OCI-LY1 (cell line): ENCODE measurements around the gene NECAB2.

Experiments
- H2AFZ ChIP-seq: fragments of 200-600 bp; sonication (generic), shearing (Covaris generic); 2 replicates; pipeline ENCODE4 v1.6.0; 2014; ENCODE audit warnings: antibody characterized with exemption, mild to moderate bottlenecking, low read length
- H3F3A ChIP-seq: fragments of 200-600 bp; sonication (generic), shearing (Covaris generic); 2 replicates; pipeline ENCODE4 v1.6.0; 2014; ENCODE audit warnings: mild to moderate bottlenecking, antibody characterized with exemption, low read length, moderate library complexity; ENCODE audit not compliant: insufficient read depth
- H3K27ac ChIP-seq: fragments of 200-600 bp; sonication (generic); 2 replicates; pipeline ENCODE4 v1.5.1; 2014; ENCODE audit warnings: low read length, mixed run types, mild to moderate bottlenecking, low read depth; ENCODE audit not compliant: poor library complexity, severe bottlenecking
- H3K27me3 ChIP-seq: fragments of 200-600 bp; sonication (generic); 2 replicates; pipeline ENCODE4 v1.6.0; 2014; ENCODE audit warnings: antibody characterized with exemption, mild to moderate bottlenecking, low read length, moderate library complexity; ENCODE audit not compliant: insufficient read depth
- H3K36me3 ChIP-seq: fragments of 200-600 bp; sonication (generic); 2 replicates; pipeline ENCODE4 v1.6.1; 2014; ENCODE audit warnings: mild to moderate bottlenecking, antibody characterized with exemption, low read length, moderate library complexity, mixed read lengths; ENCODE audit not compliant: insufficient read depth
- H3K4me1 ChIP-seq: fragments of 200-600 bp; sonication (generic); 2 replicates; pipeline ENCODE4 v1.5.1; 2014; ENCODE audit warnings: mild to moderate bottlenecking, low read length, moderate library complexity; ENCODE audit not compliant: insufficient read depth, severe bottlenecking
- H3K4me2 ChIP-seq: fragments of 200-600 bp; sonication (generic), shearing (Covaris generic); 2 replicates; pipeline ENCODE4 v1.6.1; 2014; ENCODE audit warnings: low read length
- H3K4me3 ChIP-seq: fragments of 200-600 bp; sonication (generic); 2 replicates; pipeline ENCODE4 v1.5.1; 2014; ENCODE audit warnings: low read length, low read depth, mild to moderate bottlenecking, mixed read lengths; ENCODE audit not compliant: poor library complexity, severe bottlenecking
- H3K79me2 ChIP-seq: fragments of 200-600 bp; shearing (Covaris generic); 2 replicates; pipeline ENCODE4 v1.6.1; 2016; ENCODE audit warnings: mixed run types, low read length, mixed read lengths; ENCODE audit not compliant: insufficient read depth
- H3K9ac ChIP-seq: fragments of 200-600 bp; sonication (generic), shearing (Covaris generic); 2 replicates; pipeline ENCODE4 v1.6.1; 2014; ENCODE audit warnings: mild to moderate bottlenecking, low read length, mixed read lengths
- H3K9me2 ChIP-seq: fragments of 200-600 bp; sonication (generic), shearing (Covaris generic); 2 replicates; pipeline ENCODE4 v1.6.1; 2014; ENCODE audit warnings: low read depth, mild to moderate bottlenecking, low read length, mixed read lengths
- H3K9me3 ChIP-seq: fragments of 200-600 bp; shearing (Covaris generic); 2 replicates; pipeline ENCODE4 v1.6.1; 2014; ENCODE audit warnings: low read length, mixed read lengths
- H4K20me1 ChIP-seq: fragments of 200-600 bp; sonication (generic), shearing (Covaris generic); 2 replicates; pipeline ENCODE4 v1.6.0; 2016; ENCODE audit warnings: mild to moderate bottlenecking, low read length; ENCODE audit not compliant: insufficient read depth
- CTCF ChIP-seq: fragments of 200-600 bp; sonication (generic), shearing (Covaris generic); IDR thresholded peaks from 2 replicates; pipeline ENCODE4 v1.5.1; 2017; ENCODE audit warnings: mild to moderate bottlenecking, antibody characterized with exemption, low read length, moderate library complexity, mixed read lengths
- EZH2 ChIP-seq: fragments of 200-600 bp; sonication (generic), shearing (Covaris generic); IDR thresholded peaks from 2 replicates; pipeline ENCODE4 v1.8.0; 2017; ENCODE audit warnings: borderline replicate concordance, mixed run types, mild to moderate bottlenecking, antibody characterized with exemption, low read length, moderate library complexity, mixed read lengths

Gene NECAB2

GRCh38 chr16:84042308-84042878, 74.3 kb downstream of the NECAB2 start, which contains the start of gene SLC38A8:
Gene SLC38A8 (minus strand): TSS chr16:84042795. CDS start chr16:84042157, 638 bp downstream.
- Histone ChIP-seq H2AFZ (no peak within 1 kb of the TSS), H3K27me3 (0 out of 2 replicates have a peak, but pooled peaks cover 4% of the 10 kb centered on the region), H3K4me2 (no peak within 1 kb of the TSS), H3K9ac (no peak within 1 kb of the TSS), H3K4me3 (no peak within 1 kb of the TSS), H3F3A (no peaks in the 10 kb centered on the region), H3K9me3 (no peaks in the 10 kb centered on the region), H3K36me3 (no peaks in the 10 kb centered on the region), H3K4me1 (no peaks in the 10 kb centered on the region), H3K79me2 (no peaks in the 10 kb centered on the region), H3K9me2 (no peaks in the 10 kb centered on the region), H3K27ac (no peak within 1 kb of the TSS), H4K20me1 (no peaks in the 10 kb centered on the region)
- no peak for TF ChIP-seq EZH2
- no peak for TF ChIP-seq CTCF

- Histone ChIP-seq H3K36me3 (no peaks in the 10 kb centered on the region), H3K27ac (no peak overlapping the region), H2AFZ (no peak overlapping the region), H3K4me3 (no peak overlapping the region), H3K4me1 (no peaks in the 10 kb centered on the region), H3K4me2 (no peak overlapping the region), H4K20me1 (no peaks in the 10 kb centered on the region), H3K9ac (no peak overlapping the region), H3K79me2 (no peaks in the 10 kb centered on the region), H3F3A (no peaks in the 10 kb centered on the region), H3K9me2 (no peaks in the 10 kb centered on the region), H3K9me3 (no peaks in the 10 kb centered on the region), H3K27me3 (0 out of 2 replicates have a peak, but pooled peaks cover 4% of the 10 kb centered on the region)
- no peak for TF ChIP-seq EZH2
- TF ChIP-seq CTCF: no peak
Measured at GRCh38 chr16:84042879-84043485, 74.9 kb downstream of the NECAB2 start.

DNA sequence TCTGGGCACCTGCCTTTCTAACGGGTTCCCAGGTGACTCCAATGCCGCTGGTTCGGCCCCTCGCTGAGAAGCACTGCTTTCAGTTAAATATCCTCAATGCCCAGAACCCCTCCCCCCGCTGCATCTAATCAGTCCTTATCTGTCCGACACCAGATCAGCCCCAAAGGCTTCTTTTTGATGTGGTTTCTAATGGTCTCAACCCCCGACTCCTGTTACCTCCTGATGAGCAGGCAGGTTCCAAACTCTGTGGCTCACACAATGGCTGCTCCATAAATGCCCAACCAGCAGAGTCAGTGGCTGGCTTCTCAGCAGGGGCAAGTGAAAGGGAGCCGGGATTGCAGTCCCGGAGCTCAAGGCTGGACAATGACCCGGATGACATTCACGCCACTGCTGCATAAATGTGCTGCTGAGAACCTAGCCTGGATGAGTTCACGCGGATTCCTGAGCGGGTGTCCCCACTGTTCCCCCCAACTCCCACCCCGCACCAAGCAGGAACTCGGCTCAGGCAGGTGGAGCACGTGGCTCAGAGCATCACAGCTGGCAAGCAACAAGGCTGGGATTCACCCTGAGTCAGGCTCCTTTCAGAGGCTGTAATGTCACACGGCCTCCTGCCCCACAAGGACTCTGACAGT, 75.6 kb downstream of the NECAB2 start:
- Histone ChIP-seq H3K27me3 (no peaks in the 10 kb centered on the region), H3K4me2 (no peak overlapping the region)

More for the DNA sequence above, 75.6 kb downstream of the NECAB2 start:
- no peaks in the 10 kb centered on the region for H3K4me1 ChIP-seq
- no peaks in the 10 kb centered on the region for H3F3A ChIP-seq
- no peaks in the 10 kb centered on the region for H4K20me1 ChIP-seq
- H3K36me3 ChIP-seq: no peaks in the 10 kb centered on the region
- no peak overlapping the region for H3K9ac ChIP-seq
- no peaks in the 10 kb centered on the region for H3K79me2 ChIP-seq
- no peak overlapping the region for H3K4me3 ChIP-seq
- H3K9me3 ChIP-seq: no peaks in the 10 kb centered on the region
- TF ChIP-seq EZH2: no peak
- no peak for TF ChIP-seq CTCF
- H2AFZ ChIP-seq: no peak overlapping the region
- no peak overlapping the region for H3K27ac ChIP-seq
- H3K9me2 ChIP-seq: no peaks in the 10 kb centered on the region
